K562 (cell line): ENCODE results near the gene GADD45B. TPM values are rescaled to one million over a fixed set of nuclear protein-coding genes. Genes with fewer than 3 reads are reported as not detected.
A peak's percentile ranks its signal among the peaks of the same experiment; 100 is the strongest.

Experiments
- ARNT ChIP-seq, 2 experiments: fragments of 450-650 bp; IDR thresholded peaks; 2 replicates each; pipeline ENCODE4 v1.6.1; 2016; ENCODE audit warnings: mild to moderate bottlenecking in 1 of 2
- CCNT2 ChIP-seq: IDR thresholded peaks from 2 replicates; pipeline ENCODE4 v1.6.1; 2011; ENCODE audit warnings: borderline replicate concordance, low read depth, mild to moderate bottlenecking, moderate library complexity, mixed read lengths, low read length; ENCODE audit not compliant: insufficient read length; ENCODE audit errors: extremely low read depth
- CHCHD3 ChIP-seq: fragments of 250-450 bp; sonication (Bioruptor Pico); IDR thresholded peaks from 2 replicates; pipeline ENCODE4 v2.1.2; 2022; ENCODE audit warnings: mild to moderate bottlenecking
- GATA2 ChIP-seq: sonication (generic); formaldehyde crosslinking; IDR thresholded peaks from 2 replicates; pipeline ENCODE4 v1.4.0; 2020; ENCODE audit warnings: mild to moderate bottlenecking, missing genetic modification reagents
- KLF13 ChIP-seq: fragments of 450-650 bp; IDR thresholded peaks from 2 replicates; pipeline ENCODE4 v1.6.1; 2016; ENCODE audit warnings: missing genetic modification characterization, low read depth, mild to moderate bottlenecking, missing compliant biosample characterization, moderate library complexity, borderline replicate concordance
- SP1 ChIP-seq: sonication (generic); formaldehyde crosslinking; IDR thresholded peaks from 2 replicates; pipeline ENCODE4 v1.8.1; 2022; ENCODE audit warnings: mild to moderate bottlenecking, missing genetic modification reagents
- ZNF589 ChIP-seq: fragments of 200-800 bp; sonication (Bioruptor generic); IDR thresholded peaks from 2 replicates; pipeline ENCODE4 v1.6.1; 2016; ENCODE audit warnings: low read depth, missing genetic modification characterization, missing compliant biosample characterization
- polyA plus RNA-seq, 8 experiments: library from polyadenylated mRNA; depleted of rRNA in 4 of 8; stranded (reverse) in 5 of 8; unstranded in 3 of 8; fragments of >200 nt; fragmentation: Nextera tagmentation in 2 of 8; fragmentation: Illumina TruSeq in 1 of 8; extraction: Ambion mirVana in 2 of 8; extraction: Trizol in 1 of 8; gene quantifications; 2 replicates each; pipeline versions ENCODE4 v1.2.1 to v1.2.3, GENCODE V29; 2011 to 2014; ENCODE audit warnings: inconsistent platforms in 1 of 8, missing spikeins in 1 of 8
- total RNA-seq, 7 experiments: library from RNA; depleted of rRNA in 6 of 7; stranded (reverse); fragments of >200 nt in 6 of 7; fragmentation: Illumina TruSeq in 2 of 7; extraction: Trizol in 2 of 7; gene quantifications; 2 replicates each; pipeline versions ENCODE4 v1.2.1 to v1.2.3, GENCODE V29; 2011 to 2021; ENCODE audit warnings: low replicate concordance in 1 of 7
- TF ChIP-seq, protein P1 (sequence below): sonication (generic); formaldehyde crosslinking; IDR thresholded peaks from 2 replicates; pipeline ENCODE4 v1.8.1; 2023; ENCODE audit warnings: mild to moderate bottlenecking, missing genetic modification reagents, moderate library complexity
- TF ChIP-seq, protein P2 (sequence below): fragments of 450-650 bp; IDR thresholded peaks from 2 replicates; pipeline ENCODE4 v1.6.1; 2017; ENCODE audit warnings: antibody characterized with exemption, mild to moderate bottlenecking
- TF ChIP-seq, protein P3 (sequence below): sonication (generic); formaldehyde crosslinking; IDR thresholded peaks from 2 replicates; pipeline ENCODE4 v1.8.0; 2022; ENCODE audit warnings: mild to moderate bottlenecking, missing genetic modification reagents
- TF ChIP-seq, protein P4 (sequence below): sonication (generic); formaldehyde crosslinking; IDR thresholded peaks from 2 replicates; pipeline ENCODE4 v1.8.0; 2023; ENCODE audit warnings: mild to moderate bottlenecking, missing genetic modification reagents

GADD45B gene
- total and polyA plus RNA-seq, 9 of the 15 experiments (the other 6 are each of a cell fraction or from before 2014, with no cell fraction given), result 0.06 to 4.1 (median 2.1) TPM

DNA sequence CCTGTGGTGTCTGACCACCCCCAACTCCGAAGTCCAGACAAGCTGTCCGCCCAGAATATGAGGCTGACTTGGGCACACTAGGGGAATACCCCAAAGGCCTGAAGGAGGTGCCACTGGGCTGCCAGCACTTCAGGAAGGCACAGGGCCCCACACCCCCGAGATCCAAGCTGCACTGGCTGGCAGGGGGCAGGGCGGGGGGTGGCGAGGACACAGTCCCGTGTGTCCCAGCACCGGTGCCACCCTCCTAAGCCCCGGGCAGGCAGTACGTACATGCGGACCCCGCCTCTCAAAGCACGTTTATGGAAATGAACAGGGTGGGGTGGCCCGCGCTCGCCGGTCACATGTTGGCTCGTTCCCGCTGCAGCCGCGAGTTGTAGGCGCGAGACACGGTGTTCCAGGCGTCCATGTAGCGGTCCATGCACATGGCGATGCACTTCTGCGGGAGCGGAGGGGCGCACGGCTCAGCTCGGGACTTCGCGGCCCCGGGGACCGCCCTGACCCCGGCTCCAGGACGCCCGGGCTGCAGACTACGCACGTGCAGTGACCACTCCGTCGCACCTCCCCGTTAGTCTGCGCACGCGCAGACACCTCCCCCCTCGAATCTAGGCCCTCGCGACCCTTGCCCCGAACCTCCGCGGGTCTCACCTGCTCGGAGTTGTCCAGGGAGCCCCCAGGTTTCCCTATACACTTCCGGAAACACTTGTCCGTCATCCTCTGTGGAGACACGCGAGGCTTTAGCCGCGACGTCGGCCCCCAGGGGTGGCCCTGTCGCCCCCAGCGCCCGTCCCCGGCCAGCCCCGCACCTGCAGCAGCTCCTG, 49.1 kb upstream of the GADD45B start (continued):
- TF ChIP-seq, protein P1, sequence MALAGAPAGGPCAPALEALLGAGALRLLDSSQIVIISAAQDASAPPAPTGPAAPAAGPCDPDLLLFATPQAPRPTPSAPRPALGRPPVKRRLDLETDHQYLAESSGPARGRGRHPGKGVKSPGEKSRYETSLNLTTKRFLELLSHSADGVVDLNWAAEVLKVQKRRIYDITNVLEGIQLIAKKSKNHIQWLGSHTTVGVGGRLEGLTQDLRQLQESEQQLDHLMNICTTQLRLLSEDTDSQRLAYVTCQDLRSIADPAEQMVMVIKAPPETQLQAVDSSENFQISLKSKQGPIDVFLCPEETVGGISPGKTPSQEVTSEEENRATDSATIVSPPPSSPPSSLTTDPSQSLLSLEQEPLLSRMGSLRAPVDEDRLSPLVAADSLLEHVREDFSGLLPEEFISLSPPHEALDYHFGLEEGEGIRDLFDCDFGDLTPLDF (CRISPR knock-in tag), result no peak
- TF ChIP-seq CCNT2, result no peak
- no peak for TF ChIP-seq GATA2
- TF ChIP-seq, protein P2, sequence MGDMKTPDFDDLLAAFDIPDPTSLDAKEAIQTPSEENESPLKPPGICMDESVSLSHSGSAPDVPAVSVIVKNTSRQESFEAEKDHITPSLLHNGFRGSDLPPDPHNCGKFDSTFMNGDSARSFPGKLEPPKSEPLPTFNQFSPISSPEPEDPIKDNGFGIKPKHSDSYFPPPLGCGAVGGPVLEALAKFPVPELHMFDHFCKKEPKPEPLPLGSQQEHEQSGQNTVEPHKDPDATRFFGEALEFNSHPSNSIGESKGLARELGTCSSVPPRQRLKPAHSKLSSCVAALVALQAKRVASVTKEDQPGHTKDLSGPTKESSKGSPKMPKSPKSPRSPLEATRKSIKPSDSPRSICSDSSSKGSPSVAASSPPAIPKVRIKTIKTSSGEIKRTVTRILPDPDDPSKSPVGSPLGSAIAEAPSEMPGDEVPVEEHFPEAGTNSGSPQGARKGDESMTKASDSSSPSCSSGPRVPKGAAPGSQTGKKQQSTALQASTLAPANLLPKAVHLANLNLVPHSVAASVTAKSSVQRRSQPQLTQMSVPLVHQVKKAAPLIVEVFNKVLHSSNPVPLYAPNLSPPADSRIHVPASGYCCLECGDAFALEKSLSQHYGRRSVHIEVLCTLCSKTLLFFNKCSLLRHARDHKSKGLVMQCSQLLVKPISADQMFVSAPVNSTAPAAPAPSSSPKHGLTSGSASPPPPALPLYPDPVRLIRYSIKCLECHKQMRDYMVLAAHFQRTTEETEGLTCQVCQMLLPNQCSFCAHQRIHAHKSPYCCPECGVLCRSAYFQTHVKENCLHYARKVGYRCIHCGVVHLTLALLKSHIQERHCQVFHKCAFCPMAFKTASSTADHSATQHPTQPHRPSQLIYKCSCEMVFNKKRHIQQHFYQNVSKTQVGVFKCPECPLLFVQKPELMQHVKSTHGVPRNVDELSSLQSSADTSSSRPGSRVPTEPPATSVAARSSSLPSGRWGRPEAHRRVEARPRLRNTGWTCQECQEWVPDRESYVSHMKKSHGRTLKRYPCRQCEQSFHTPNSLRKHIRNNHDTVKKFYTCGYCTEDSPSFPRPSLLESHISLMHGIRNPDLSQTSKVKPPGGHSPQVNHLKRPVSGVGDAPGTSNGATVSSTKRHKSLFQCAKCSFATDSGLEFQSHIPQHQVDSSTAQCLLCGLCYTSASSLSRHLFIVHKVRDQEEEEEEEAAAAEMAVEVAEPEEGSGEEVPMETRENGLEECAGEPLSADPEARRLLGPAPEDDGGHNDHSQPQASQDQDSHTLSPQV, result peak; percentile 78
- TF ChIP-seq SP1 (CRISPR knock-in tag), result no peak
- TF ChIP-seq ARNT (IDR thresholded peaks at IDR 0.05), result no peak
- TF ChIP-seq KLF13, result no peak
- TF ChIP-seq CHCHD3 (CRISPR knock-in tag), result no peak
- TF ChIP-seq, protein P3, sequence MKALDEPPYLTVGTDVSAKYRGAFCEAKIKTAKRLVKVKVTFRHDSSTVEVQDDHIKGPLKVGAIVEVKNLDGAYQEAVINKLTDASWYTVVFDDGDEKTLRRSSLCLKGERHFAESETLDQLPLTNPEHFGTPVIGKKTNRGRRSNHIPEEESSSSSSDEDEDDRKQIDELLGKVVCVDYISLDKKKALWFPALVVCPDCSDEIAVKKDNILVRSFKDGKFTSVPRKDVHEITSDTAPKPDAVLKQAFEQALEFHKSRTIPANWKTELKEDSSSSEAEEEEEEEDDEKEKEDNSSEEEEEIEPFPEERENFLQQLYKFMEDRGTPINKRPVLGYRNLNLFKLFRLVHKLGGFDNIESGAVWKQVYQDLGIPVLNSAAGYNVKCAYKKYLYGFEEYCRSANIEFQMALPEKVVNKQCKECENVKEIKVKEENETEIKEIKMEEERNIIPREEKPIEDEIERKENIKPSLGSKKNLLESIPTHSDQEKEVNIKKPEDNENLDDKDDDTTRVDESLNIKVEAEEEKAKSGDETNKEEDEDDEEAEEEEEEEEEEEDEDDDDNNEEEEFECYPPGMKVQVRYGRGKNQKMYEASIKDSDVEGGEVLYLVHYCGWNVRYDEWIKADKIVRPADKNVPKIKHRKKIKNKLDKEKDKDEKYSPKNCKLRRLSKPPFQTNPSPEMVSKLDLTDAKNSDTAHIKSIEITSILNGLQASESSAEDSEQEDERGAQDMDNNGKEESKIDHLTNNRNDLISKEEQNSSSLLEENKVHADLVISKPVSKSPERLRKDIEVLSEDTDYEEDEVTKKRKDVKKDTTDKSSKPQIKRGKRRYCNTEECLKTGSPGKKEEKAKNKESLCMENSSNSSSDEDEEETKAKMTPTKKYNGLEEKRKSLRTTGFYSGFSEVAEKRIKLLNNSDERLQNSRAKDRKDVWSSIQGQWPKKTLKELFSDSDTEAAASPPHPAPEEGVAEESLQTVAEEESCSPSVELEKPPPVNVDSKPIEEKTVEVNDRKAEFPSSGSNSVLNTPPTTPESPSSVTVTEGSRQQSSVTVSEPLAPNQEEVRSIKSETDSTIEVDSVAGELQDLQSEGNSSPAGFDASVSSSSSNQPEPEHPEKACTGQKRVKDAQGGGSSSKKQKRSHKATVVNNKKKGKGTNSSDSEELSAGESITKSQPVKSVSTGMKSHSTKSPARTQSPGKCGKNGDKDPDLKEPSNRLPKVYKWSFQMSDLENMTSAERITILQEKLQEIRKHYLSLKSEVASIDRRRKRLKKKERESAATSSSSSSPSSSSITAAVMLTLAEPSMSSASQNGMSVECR (CRISPR knock-in tag), result peak; percentile 15; the same call in 1 of the 2 replicates
- TF ChIP-seq ZNF589, result 0 out of 2 replicates have a peak, but pooled peaks have one; percentile 18
- TF ChIP-seq, protein P4, sequence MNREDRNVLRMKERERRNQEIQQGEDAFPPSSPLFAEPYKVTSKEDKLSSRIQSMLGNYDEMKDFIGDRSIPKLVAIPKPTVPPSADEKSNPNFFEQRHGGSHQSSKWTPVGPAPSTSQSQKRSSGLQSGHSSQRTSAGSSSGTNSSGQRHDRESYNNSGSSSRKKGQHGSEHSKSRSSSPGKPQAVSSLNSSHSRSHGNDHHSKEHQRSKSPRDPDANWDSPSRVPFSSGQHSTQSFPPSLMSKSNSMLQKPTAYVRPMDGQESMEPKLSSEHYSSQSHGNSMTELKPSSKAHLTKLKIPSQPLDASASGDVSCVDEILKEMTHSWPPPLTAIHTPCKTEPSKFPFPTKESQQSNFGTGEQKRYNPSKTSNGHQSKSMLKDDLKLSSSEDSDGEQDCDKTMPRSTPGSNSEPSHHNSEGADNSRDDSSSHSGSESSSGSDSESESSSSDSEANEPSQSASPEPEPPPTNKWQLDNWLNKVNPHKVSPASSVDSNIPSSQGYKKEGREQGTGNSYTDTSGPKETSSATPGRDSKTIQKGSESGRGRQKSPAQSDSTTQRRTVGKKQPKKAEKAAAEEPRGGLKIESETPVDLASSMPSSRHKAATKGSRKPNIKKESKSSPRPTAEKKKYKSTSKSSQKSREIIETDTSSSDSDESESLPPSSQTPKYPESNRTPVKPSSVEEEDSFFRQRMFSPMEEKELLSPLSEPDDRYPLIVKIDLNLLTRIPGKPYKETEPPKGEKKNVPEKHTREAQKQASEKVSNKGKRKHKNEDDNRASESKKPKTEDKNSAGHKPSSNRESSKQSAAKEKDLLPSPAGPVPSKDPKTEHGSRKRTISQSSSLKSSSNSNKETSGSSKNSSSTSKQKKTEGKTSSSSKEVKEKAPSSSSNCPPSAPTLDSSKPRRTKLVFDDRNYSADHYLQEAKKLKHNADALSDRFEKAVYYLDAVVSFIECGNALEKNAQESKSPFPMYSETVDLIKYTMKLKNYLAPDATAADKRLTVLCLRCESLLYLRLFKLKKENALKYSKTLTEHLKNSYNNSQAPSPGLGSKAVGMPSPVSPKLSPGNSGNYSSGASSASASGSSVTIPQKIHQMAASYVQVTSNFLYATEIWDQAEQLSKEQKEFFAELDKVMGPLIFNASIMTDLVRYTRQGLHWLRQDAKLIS (CRISPR knock-in tag), result peak; percentile 74; the same call in 1 of the 2 replicates
